ENCODE measurements around the gene NMNAT3. TPM values are rescaled to one million over a fixed set of nuclear protein-coding genes. Genes with fewer than 3 reads are reported as not detected.

NMNAT3 gene
- total RNA-seq, 2 experiments from 2014 or later = 0.15 TPM; not detected in 1

GRCh38 chr3:139534992-139535879 lies 142.5 kb downstream of the NMNAT3 start:
- TF ChIP-seq EZH2phosphoT487 (IDR thresholded peaks at IDR 0.05; ENCODE audit: borderline replicate concordance, low read depth, low read length) = no peak
- H2AFZ ChIP-seq (ENCODE audit: low read length) = no peak overlapping the region
- BruUV-seq (replicated peaks) = no TSS peak

DNA sequence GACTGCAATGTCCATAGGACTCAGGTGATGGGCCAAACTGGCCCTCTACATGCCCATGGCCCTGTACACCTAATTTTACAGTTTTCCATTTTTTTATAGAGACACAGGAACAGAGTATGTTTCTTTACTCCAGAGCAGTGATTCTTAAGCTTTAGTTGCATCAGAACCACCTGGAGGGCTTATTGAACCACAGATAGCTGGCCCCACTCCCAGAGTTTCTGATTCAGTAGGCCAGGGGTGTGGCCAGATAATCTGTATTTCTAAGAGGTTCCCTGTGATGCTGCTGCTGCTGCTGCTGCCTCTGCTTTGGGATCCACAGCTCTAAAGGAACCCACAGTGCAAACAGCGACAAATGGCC lies 143.3 kb downstream of the NMNAT3 start:
- no peaks in the 10 kb centered on the region for H3K9me2 ChIP-seq (ENCODE audit: insufficient read depth, low read length)
- H3K79me2 ChIP-seq (ENCODE audit: insufficient read depth, low read depth, low read length) = no peaks in the 10 kb centered on the region
- no peak overlapping the region for H2AFZ ChIP-seq (ENCODE audit: low read length)
- POLR2A ChIA-PET = interaction anchor here (0.6 to 0.8 kb wide), 2 partner anchors 10 to 13 kb away, joined by 3 read pairs; no protein-coding TSS in a partner anchor
- no peaks in the 10 kb centered on the region for H3K4me1 ChIP-seq (ENCODE audit: insufficient read depth, low read length, poor library complexity, severe bottlenecking)
- DNase-seq (ENCODE audit: low spot score) = no peak
- no peak overlapping the region for H3K4me2 ChIP-seq (ENCODE audit: low read length)
- no peak overlapping the region for H3K27ac ChIP-seq (ENCODE audit: low read depth, low read length, poor library complexity, severe bottlenecking)
- H3K36me3 ChIP-seq (ENCODE audit: insufficient read depth, low read length) = no peaks in the 10 kb centered on the region
- no peaks in the 10 kb centered on the region for H4K20me1 ChIP-seq (ENCODE audit: insufficient read depth, low read length)
- H3K4me3 ChIP-seq (ENCODE audit: low read depth, low read length, poor library complexity, severe bottlenecking) = no peak overlapping the region
- intact Hi-C loops (cut with micrococcal nuclease; ENCODE audit: unreplicated experiment) = no loop called here
- TF ChIP-seq EZH2phosphoT487 (IDR thresholded peaks at IDR 0.05; ENCODE audit: borderline replicate concordance, low read depth, low read length) = no peak
- no peak for TF ChIP-seq CTCF (conservative IDR thresholded peaks at IDR 0.05; ENCODE audit: low read length)
- H3K9me3 ChIP-seq (ENCODE audit: low read length) = no peaks in the 10 kb centered on the region
- no TSS peak for BruUV-seq (replicated peaks)
- CTCF ChIA-PET (ENCODE audit: unreplicated experiment) = no interaction called here

More at GRCh38 chr3:139534992-139535879, 142.5 kb downstream of the NMNAT3 start:
- H3K9me2 ChIP-seq (ENCODE audit: insufficient read depth, low read length) = no peaks in the 10 kb centered on the region
- H3K4me3 ChIP-seq (ENCODE audit: low read depth, low read length, poor library complexity, severe bottlenecking) = no peak overlapping the region
- no peaks in the 10 kb centered on the region for H3K9me3 ChIP-seq (ENCODE audit: low read length)
- DNase-seq (ENCODE audit: low spot score) = no peak
- H3K4me1 ChIP-seq (ENCODE audit: insufficient read depth, low read length, poor library complexity, severe bottlenecking) = no peaks in the 10 kb centered on the region
- intact Hi-C loops (cut with micrococcal nuclease; ENCODE audit: unreplicated experiment) = no loop called here
- no peaks in the 10 kb centered on the region for H4K20me1 ChIP-seq (ENCODE audit: insufficient read depth, low read length)
- no peak overlapping the region for H3K4me2 ChIP-seq (ENCODE audit: low read length)
- POLR2A ChIA-PET = interaction anchor here (0.8 kb wide), 1 partner anchor 11 kb away, joined by 3 read pairs; no protein-coding TSS in a partner anchor
- H3K79me2 ChIP-seq (ENCODE audit: insufficient read depth, low read depth, low read length) = no peaks in the 10 kb centered on the region
- H3K27ac ChIP-seq (ENCODE audit: low read depth, low read length, poor library complexity, severe bottlenecking) = no peak overlapping the region
- CTCF ChIA-PET (ENCODE audit: unreplicated experiment) = no interaction called here
- H3K36me3 ChIP-seq (ENCODE audit: insufficient read depth, low read length) = no peaks in the 10 kb centered on the region

DNA sequence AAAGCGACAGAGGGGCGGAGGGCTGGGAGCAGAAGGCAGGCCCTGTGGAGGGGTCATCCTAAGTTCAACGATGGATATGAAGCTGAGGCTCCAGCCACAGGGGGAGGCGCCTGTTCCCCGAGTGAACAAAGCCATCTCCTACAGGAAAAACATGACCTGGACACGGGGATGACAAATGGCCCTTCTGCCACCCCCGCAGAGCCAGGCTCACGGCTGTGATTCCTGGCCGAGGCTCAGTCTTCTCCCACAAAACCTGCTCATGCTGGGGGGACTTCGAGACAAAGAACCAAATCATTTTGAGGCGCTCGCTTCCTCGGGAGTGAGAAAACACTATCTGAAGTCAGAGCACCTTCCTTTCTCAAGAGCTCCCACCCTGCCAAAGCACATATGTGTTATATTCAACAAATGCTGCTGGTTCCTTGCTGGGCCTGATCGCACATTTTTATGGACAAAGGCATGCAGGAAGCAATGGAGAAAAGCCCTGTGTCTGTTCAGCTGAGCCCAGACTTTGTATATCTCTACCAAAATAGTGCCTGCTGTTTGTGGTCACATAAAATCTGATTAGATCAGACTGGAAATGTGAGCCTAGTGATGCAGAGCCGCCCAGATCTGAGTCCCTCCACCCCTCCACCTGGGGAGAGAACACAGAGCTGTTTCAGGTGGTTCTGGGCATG lies 143.9 kb downstream of the NMNAT3 start:
- Histone ChIP-seq H4K20me1 (ENCODE audit: insufficient read depth, low read length) (no peaks in the 10 kb centered on the region), H3K4me1 (ENCODE audit: insufficient read depth, low read length, poor library complexity, severe bottlenecking) (no peaks in the 10 kb centered on the region), H3K27ac (ENCODE audit: low read depth, low read length, poor library complexity, severe bottlenecking) (no peak overlapping the region), H3K36me3 (ENCODE audit: insufficient read depth, low read length) (no peaks in the 10 kb centered on the region), H2AFZ (ENCODE audit: low read length) (no peak overlapping the region), H3K9me2 (ENCODE audit: insufficient read depth, low read length) (no peaks in the 10 kb centered on the region), H3K79me2 (ENCODE audit: insufficient read depth, low read depth, low read length) (no peaks in the 10 kb centered on the region), H3K4me2 (ENCODE audit: low read length) (no peak overlapping the region), H3K9me3 (ENCODE audit: low read length) (no peaks in the 10 kb centered on the region), H3K4me3 (ENCODE audit: low read depth, low read length, poor library complexity, severe bottlenecking) (no peak overlapping the region)
- no peak for DNase-seq (ENCODE audit: low spot score)
- CTCF ChIA-PET (ENCODE audit: unreplicated experiment) = no interaction called here
- no peak for TF ChIP-seq CTCF (conservative IDR thresholded peaks at IDR 0.05; ENCODE audit: low read length)
- no peak for TF ChIP-seq EZH2phosphoT487 (IDR thresholded peaks at IDR 0.05; ENCODE audit: borderline replicate concordance, low read depth, low read length)
- intact Hi-C loops (cut with micrococcal nuclease; ENCODE audit: unreplicated experiment) = no loop called here
- BruUV-seq (replicated peaks) = no TSS peak
- POLR2A ChIA-PET = interaction anchor here (0.6 kb wide), 1 partner anchor 12 kb away, joined by 3 read pairs; no protein-coding TSS in a partner anchor
